Measurements from ENCODE around the gene CEP126.
"Not testable (repeated sequence)": the region's sequence is repeated elsewhere in the genome, so short reads cannot be mapped to it uniquely, and the experiment has no call there.

Gene CEP126

GRCh38 chr11:101929294-101929915, 14.6 kb downstream of the CEP126 start:
- DNase-seq, result no peak

- peak; percentile 45 for DNase-seq
These were observed 16.9 kb downstream of the CEP126 start for GRCh38 chr11:101931692-101932091.

GRCh38 chr11:101940901-101941520, 26.2 kb downstream of the CEP126 start:
- DNase-seq, result no peak

GRCh38 chr11:101944923-101945322, 30.1 kb downstream of the CEP126 start:
- no peak for DNase-seq

GRCh38 chr11:101945448-101945847, 30.6 kb downstream of the CEP126 start:
- no peak for DNase-seq

DNA sequence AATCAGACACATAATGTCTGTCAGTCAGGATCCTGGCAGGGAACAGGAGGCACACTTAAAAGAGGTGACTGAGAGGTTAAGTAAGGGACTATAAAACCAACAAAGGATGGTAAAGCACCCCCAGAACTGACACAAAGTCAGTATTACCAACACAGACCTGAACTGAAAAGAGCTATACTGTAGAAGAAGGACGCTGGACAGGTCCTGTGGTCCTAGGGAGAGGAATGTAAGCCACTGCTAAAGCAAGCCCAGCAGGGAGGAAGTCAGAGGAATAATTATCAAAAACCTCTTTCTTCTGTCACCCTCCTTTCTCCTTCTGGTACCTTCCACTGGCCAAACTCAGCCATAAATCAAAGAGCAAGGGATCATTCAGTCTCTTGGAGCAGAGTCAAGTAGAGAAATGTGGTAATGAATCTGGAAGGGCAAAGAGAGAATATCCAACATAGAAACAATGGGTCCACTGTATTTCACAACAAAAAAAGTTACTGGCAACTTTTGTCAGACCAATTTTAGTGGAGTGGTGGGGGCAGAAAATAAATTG, 34.9 kb downstream of the CEP126 start:
- DNase-seq, result no peak

- no peak for DNase-seq
These were observed 40.5 kb downstream of the CEP126 start for GRCh38 chr11:101955278-101955677.

- no peak for DNase-seq
These were observed 40.9 kb downstream of the CEP126 start for GRCh38 chr11:101955701-101956100.

DNA sequence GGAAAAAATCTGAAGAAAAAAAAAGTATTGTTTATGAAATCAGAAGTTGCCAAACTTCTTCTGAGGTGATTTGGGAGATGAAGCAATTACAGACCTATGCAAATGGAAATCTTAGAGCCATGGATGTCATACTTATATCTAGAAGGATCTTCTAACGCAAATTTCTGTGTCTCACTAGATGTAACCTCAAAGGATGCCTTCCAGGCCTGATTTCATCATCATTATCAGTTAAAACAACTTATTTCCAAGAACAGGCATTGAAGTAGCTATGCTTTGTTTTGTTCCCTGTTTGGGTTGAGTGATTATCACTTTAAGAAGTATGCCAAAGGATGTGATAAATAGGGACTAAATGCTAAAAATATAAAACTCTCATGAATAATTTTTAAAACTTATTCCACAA, 45.4 kb downstream of the CEP126 start:
- DNase-seq, result no peak

DNA sequence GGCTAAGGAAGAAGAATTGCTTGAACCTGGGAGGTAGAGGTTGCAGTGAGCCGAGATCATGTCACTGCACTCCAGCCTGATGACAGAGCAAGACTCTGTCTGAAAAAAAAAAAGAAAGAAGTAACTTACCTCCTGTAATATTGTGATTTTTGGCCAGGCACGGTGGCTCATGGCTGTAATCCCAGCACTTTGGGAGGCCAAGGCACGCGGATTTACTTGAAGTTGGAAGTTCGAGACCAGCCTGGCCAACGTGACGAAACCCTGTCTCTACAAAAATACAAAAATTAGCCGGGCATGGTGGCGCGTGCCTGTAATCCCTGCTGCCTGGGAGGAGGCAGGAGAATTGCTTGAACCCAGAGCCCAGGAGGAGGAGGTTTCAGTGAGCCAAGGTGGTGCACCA, 49.4 kb downstream of the CEP126 start:
- not testable (repeated sequence) for DNase-seq

DNA sequence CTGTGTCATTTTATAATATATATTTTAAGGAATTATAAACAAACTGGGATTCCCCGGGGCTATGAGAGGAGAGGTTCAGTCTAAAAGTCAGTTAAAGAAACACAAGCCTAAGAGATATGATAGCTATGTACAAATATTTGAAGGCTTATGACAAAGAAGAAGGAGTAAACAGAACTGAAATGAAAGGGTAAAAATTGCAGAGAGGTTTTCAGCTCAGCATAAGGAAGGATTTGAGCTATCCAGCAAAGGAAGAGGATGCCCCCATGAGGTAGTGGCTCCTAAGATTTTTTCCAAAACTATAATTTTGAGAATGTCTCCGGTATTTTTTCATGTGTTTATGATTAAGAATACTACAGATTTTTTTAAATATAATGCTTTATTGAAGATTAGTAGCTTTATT, 59.4 kb downstream of the CEP126 start:
- no peak for DNase-seq

DNA sequence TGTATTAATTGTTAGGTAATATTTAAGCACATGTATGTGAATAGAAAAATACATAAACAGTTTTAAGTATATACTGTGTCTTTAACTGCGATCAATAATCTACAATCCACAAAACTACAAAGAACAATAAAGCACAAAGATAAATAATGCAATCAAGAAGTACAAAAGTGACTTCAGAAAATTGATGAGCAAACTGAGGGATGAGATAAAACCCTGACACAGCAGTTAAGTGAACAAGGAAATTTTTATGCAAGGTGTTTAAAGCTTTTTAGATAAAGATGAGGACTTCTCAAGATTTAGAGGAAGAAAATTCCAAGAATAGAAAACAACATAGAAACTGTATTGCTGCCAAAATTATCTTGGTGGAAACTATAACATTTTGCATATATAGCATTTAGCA, 60.0 kb downstream of the CEP126 start:
- DNase-seq, result no peak

DNA sequence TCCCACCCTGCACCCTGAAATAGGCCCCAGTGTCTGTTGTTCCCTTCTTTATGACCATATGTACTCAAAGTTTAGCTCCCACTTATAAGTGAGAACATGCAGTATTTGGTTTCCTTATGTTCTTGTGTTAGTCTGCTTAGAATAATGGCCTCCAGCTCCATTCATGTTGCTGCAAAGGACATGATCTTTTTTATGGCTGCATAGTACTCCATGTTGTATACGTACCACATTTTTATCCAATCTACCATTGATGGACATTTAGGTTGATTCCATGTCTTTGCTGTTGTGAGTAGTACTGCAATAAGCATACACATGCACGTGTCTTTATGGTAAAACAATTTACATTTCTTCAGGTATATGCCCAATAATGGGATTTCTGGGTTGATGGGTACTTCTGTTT, 60.9 kb downstream of the CEP126 start:
- DNase-seq, result no peak

GRCh38 chr11:101987370-101987769, 72.6 kb downstream of the CEP126 start:
- no peak for DNase-seq

DNA sequence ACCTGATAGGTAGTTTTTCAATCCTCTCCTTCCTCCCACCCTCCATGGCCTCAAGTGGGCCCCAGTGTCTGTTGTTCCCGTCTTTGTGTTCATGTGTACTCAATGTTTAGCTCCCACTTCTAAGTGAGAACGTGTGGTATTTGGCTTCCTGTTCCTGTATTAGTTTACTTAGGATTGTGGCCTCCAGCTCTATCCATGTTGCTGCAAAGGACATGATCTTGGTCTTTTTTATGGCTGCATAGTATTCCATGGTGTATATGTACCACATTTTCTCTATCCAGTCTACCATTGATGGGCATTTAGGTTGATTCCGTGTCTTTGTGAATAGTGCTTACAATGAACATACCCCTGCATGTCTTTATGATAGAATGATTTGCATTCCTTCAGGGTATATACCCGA, 78.4 kb downstream of the CEP126 start:
- no peak for DNase-seq

- DNase-seq, result not testable (repeated sequence)
These were observed 79.3 kb downstream of the CEP126 start for GRCh38 chr11:101994052-101994469.

DNA sequence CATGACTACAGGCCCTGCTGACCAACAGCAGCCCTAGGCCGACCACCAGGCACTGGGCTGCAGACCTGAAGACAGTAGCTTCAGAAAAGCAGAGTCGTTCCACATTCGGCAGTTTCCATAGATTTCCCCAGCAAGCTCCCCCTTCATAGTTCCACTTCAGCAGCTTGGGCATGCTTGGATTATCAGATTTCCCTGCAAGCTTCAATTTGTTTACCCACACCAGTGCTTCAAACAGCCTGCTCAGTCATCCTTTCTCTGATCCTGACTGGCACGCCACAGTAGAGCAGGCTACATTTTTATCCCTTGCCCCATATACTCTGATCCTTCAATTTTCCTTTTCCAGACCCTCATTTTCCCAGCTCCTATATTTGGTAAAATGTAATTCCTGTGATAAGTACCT, 81.3 kb downstream of the CEP126 start:
- DNase-seq, result peak; percentile 33

GRCh38 chr11:102001657-102002338, 87.0 kb downstream of the CEP126 start:
- DNase-seq, result no peak

- DNase-seq, result no peak
These were observed 89.4 kb downstream of the CEP126 start for GRCh38 chr11:102004220-102004619.

DNA sequence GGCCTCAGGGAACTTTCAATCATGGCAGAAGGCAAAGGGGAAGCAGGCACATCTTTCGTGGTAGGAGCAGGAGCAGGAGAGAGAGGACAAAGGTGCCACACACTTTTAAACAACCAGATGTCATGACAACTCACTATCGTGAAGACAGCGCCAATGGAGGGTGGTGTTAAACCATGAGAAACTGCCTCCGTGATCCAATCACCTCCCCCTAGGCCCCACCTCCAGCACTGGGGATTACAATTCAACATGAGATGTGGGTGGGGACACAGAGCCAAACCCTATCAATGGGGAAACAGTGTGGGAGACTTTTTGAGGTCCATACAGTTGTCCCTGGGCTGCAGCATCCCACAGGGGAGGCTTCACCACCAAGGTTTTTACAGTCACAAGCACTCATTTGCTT, 90.5 kb downstream of the CEP126 start:
- DNase-seq, result no peak

DNA sequence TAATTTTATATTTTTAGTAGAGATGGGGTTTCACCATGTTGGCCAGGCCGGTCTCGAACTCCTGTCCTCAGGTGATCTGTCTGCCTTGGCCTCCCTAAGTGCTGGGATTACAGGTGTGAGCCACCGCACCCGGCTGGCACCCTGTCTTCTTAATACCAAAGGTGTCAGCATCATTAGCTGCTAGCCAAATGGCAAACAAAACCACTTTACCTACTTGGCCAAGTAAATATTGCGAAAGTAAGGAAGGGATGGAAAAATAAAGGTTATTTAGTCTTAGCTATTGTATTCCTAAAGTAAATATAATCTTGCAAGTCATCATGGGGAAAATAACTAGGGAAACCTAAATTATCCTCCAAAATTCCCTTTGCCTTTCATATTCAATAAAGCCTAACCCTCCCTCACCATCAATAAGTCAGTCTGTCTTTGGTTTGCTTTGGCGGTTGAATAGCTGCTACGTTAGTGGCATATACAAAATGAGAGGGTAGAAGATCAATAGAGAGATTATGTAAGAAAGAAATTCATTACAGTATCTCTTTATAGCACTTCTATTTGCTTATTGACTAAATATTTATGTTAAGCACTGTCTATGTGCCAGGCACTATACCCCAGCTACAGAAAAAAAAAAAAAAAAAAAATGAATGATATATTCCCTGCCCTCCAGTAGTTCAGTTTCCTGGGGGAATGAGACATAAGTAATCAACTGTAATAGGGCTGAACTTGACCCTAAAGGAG, 92.2 kb downstream of the CEP126 start:
- no peak for DNase-seq

DNA sequence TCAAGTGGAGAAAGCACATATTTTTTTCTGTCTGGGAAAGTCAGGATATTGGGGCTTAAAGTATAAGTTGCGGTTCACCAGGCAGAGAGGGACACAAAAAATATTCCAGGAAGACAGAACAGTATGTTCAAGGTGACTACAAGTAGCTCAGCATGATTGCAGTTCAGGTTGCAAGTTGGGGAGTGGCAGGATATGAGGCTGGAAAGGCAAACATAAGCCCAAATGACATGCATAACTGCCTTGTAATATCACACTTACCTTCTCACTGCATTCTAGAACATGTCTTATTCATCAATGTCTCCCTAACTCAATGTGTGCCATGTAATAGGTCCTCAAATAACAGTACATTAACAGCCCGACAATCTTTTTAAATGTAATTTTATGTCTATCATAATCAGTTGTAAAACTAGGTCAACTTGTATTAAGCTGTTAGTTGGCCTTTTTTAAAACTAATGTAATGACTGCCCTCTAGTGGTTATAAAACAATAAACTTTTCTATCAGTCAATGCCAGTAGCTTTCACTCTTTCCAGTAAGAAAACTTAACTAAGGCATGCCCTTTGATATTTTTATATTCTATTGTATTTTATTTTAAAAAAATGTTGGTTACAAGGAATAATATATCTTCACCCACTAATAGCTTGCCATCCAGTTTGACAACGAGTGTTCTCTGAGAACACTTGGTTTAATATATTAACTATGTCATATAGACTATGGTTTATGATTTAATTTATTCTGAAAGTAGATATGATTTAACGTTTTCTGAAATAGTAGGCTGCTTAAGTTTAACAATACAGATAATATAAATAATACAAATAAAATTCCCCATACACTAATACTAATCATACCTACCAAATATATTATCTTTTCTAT, 93.0 kb downstream of the CEP126 start:
- DNase-seq, result peak; percentile 68

All from NCI-H510A (cell line).